Measurements from ENCODE around the gene APOL5.
"Not testable (repeated sequence)": the region's sequence is repeated elsewhere in the genome, so short reads cannot be mapped to it uniquely, and the experiment has no call there.

APOL5 gene

GRCh38 chr22:35711336-35711735 is 6.3 kb upstream of the APOL5 start:
- no peak for DNase-seq

DNA sequence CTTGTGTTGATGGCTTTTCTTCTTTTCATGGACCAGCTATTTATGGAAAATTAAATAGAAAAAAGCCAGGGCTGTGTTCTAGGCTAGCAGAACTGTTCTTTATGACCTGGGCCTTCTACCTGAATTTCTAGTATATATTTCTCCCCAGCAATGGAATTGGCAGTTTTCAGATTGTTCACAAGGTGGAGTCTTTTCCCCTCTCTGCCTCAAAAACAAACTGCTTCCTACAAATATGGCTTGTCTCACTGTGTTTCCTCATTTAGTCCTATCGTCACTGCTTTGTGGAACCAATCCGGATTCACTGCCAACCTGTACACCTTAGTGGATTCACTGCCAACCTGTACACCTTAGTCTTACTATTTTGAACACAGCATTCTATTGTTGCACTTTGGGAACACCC is 5.0 kb upstream of the APOL5 start:
- DNase-seq, result no peak

GRCh38 chr22:35719212-35719875 is 1.7 kb downstream of the APOL5 start:
- no peak for DNase-seq

DNA sequence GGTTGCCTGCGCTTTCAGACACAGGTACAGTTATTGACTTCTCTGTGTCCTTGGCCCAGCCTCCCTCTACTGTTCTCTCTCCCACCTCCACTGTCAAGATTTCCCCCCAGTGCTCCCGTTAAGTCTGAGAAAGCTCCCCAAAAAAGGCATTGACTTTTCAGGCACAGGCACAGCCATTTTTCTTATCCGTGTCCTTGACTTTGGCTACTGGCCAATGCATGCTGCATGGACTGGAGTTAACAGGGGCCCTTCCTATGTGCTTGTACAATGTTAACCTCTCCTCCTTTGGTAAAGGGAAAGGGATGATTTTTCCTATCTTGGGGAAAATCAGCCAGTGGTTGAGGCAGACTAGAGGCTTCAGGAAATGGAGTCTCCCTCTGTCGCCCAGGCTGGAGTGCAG is 4.3 kb downstream of the APOL5 start:
- no peak for DNase-seq

GRCh38 chr22:35725521-35725920 is 7.8 kb downstream of the APOL5 start:
- DNase-seq, result no peak

DNA sequence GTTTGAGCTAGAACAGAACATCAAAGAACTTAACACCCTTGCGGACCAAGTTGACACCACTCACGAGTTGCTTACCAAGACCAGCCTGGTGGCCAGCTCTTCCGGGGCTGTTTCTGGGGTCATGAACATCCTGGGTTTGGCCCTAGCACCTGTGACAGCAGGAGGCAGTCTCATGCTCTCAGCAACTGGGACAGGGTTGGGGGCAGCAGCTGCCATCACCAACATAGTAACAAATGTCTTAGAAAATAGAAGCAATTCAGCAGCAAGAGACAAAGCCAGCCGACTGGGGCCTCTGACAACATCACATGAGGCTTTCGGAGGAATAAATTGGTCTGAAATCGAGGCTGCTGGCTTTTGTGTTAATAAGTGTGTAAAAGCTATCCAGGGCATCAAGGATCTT is 8.7 kb downstream of the APOL5 start:
- no peak for DNase-seq

GRCh38 chr22:35726933-35727332 is 9.3 kb downstream of the APOL5 start:
- DNase-seq, result no peak

DNA sequence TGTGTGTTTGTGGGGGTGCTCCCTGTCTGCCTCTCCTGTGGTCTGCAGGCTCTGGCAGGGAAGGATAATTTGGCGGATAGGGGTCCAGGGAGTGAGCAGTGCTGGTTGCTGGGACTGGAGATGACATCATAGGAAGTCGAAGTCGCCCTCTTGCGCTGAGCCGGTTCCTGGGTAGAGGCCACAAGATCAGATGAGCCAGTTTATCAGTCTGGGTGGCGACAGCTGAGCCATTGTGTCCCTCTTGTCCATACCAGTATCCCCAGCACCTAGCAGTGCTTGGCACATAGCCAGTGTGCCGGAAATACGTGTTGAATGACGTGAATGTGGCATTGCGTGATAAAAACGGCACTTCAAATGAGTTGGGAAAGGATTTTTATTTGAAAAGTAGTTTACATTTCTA is 9.8 kb downstream of the APOL5 start:
- DNase-seq, result no peak

- DNase-seq, result no peak
Observed at GRCh38 chr22:35728639-35729308, 11.1 kb downstream of the APOL5 start.

- DNase-seq, result no peak
Observed at GRCh38 chr22:35729309-35729698, 11.6 kb downstream of the APOL5 start.

- no peak for DNase-seq
Observed at GRCh38 chr22:35731321-35731720, 13.6 kb downstream of the APOL5 start.

- DNase-seq, result no peak
Observed at GRCh38 chr22:35732116-35732515, 14.4 kb downstream of the APOL5 start.

DNA sequence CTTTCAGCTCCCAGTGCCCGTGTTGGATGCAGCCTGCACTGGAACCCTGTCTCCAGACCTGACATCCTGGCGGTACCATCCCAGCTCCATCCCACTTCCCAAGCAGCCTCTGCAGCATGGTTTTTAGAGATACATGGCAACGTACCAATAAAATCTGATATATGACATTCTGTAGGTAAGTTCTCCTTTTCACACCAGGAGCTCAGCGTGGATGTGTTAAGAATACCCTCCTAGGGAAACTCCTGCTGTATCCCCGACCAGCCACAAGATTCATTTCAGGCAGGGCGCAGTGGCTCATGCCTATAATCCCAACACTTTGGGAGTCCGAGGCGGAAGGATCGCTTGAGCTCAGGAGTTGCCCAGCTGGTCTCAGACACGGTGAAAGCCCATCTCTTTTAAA is 15.4 kb downstream of the APOL5 start:
- no peak for DNase-seq

GRCh38 chr22:35733791-35734516 is 16.3 kb downstream of the APOL5 start:
- no peak for DNase-seq

DNA sequence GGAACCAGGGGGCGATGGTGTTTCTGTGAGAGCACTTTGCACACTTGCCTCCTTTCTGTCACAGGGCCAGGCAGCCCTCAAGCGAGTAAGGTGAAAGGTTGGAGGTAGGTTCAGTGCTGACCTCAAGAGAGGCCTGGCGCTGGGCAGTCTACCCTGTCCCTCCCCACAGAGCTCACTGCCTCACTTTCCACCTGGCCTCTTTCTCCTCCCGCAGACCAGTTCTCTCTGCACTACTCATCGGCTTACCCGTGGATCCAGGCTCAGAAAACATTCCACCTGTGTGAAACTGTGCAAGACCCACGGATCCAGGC is 16.8 kb downstream of the APOL5 start:
- DNase-seq, result no peak

GRCh38 chr22:35735542-35735941 is 17.9 kb downstream of the APOL5 start:
- DNase-seq, result no peak

DNA sequence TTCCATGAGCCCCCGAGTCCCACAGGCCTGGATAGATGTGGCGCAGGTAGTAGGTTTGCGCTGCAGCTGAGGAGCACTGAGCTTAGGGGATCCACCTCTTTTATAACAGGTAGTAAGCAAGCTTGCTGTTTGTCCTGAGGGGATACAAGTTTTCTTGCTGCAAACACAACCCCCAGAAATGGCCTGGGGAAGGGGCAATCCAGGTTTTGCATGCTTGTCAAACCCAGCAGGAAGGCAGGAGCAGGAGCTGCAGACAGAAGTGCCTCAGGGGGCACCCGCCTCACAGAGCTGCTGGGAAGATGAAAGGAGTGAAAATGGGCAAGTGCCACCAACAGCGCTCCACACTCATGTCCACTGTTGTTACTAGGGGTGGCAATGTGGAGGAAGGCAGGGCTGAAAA is 18.5 kb downstream of the APOL5 start:
- no peak for DNase-seq

- no peak for DNase-seq
Observed at GRCh38 chr22:35736701-35737100, 19.0 kb downstream of the APOL5 start.

GRCh38 chr22:35737886-35738285 is 20.2 kb downstream of the APOL5 start:
- DNase-seq, result not testable (repeated sequence)

DNA sequence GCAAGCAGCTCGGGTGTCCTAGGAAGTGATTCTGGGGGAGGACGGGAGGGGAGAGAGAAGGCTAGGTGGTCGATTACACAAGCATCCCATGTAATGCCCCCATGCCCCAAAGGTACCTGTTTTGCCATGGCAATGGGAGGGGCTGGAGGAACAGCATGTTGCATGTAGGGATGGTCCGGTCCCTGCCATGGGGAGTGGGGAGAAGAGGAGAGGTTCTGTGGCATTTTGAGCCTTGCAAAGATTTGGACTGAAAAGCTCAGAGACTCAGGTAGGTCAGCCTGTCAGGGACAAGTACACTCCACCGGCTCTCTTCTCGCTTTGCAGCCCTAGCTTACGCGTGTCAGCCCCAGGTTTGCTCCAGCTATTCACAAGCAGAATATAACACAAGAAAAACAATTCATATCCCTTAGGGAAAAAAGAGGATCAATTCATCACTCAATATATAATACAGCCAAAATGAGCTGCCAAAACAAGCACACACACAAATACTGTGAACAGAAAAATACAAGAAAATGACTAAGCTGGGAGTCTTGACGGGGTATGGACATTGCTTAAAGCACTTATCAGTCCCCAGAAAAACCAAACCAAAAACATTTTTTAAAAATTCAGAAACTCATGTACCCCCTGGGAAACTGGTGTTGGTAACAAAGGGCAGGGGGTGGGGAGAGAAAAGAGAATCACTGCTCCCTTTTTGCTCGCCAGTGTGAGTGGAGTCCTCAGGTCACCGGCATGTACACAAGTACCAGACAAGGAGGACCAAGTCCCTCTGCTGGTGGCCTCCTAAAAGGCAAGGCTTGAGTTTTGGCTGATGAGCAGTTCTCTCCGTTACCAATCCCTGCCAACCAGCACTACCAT is 21.6 kb downstream of the APOL5 start:
- DNase-seq, result no peak

- DNase-seq, result no peak
Observed at GRCh38 chr22:35739931-35740380, 22.3 kb downstream of the APOL5 start.

DNA sequence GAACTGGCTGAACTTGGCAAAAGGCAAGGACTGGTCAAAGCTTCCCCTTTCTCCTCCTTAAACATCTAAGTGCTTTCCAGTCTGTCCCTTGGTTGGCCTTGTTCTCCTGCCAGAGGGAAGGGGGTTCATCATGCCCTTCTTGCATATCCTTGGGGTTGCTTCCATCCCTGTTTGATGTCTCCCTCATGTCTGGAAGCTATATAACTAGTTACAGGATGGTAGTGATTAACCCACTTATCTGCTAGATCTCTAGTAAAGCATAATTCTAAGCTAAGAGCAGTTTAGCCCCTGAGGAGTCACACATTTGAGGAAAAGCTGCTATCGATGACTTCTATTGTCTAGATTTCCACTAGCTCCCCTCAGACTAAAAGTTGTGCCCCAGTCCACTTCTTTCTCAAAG is 22.9 kb downstream of the APOL5 start:
- DNase-seq, result no peak

DNA sequence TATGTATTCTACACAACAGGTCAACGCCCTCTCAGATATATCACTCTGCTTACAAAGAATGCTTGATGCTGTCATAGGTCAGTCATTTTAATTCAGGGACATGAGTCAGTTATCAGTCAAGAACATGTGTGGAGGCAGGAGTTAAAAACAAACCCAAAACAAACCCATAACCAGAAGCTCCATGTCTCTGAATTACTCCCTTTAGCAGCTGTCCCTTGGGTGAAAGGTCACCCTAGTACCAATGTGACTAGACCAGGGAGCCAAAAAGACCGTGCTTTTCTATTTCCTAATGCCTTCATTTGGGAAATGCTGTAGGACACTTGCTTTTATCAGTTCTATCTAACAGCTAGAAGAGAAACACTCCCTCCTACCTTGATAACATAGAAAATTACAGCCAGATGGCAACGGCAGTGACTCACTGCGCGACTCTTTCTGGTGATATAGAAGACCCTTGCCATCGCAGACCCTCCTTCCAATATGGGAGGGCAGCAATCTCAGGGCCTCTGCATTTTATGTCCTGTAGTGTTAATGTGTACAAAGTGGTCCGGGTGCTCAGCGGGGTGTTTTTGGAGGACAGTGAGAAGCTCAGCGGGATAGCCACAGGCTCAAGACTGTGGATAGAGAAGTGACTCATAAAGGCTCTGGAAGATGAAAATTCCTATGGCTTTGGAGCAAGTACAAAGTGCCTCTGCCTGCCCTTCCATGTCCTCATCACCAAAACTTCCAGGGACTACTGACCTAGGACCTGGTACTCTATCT is 24.8 kb downstream of the APOL5 start:
- peak; percentile 65 for DNase-seq

Data from NCI-H226 (cell line).